GM10847 (cell line): ENCODE results near the gene SPATA19.

Experiments used
- POLR2A ChIP-seq: IDR thresholded peaks from 2 replicates; pipeline ENCODE4 v1.6.1; 2011; ENCODE audit not compliant: insufficient read length; ENCODE audit errors: extremely low read depth

SPATA19 gene

DNA sequence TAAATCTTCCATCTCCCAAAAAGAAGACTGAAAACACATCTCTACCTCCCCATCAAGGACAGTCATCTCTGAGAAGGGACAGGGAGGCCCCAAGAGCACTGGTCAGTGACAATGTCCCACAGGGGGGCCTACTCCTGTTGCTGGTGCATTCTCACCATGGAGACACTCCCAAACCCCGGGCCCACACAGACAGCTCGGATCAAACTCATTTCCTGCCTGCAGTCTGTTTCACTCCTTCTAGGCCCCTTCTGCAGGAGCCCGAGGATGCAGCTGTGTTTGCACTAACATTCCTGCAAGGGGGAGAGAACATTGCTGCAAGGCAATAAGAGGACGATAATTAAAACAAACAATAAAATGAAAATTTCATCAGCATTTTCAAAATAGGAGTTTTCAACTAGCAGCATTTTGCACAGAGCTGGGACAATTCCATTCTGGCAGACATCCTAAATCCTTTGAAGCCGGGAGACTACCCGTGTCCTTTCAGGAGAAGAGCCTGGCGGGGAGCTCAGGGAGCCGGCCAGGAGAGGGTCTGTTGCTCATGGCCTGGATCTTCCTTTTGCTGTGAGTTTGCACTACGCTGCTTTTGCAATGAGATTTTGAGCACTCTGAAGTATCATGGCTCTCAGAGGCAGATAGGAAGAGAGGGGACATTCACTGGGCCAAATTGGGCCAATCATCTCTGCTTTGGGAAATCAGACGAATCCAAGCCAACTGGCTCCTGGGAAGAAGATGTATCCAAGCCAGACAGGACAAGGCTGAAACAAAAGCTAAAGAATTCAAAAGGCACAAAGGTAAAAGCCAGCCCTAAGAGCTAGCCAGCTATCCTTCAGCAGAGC lies 33.2 kb downstream of the SPATA19 start:
- no peak for TF ChIP-seq POLR2A

DNA sequence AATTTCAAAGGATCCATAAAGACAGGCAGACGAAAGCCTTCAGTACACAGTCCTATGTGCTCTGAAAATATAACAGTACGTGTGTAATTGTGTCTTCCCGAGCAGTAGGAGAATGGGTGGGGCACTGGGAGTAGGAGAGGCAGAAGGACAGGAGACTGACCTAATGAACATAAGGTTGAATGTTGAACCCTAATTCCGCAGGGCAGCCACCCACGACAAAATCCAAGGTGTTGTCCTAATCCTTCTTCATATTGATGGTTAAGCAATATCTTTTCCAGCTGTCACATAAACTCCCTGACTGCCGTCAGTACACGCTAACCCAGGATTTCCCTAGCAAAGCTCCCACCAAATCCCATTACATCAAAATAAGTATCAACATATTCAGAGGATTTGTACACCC lies 34.5 kb downstream of the SPATA19 start:
- TF ChIP-seq POLR2A, result no peak

GRCh38 chr11:133809569-133810491 lies 35.5 kb downstream of the SPATA19 start:
- TF ChIP-seq POLR2A, result no peak

DNA sequence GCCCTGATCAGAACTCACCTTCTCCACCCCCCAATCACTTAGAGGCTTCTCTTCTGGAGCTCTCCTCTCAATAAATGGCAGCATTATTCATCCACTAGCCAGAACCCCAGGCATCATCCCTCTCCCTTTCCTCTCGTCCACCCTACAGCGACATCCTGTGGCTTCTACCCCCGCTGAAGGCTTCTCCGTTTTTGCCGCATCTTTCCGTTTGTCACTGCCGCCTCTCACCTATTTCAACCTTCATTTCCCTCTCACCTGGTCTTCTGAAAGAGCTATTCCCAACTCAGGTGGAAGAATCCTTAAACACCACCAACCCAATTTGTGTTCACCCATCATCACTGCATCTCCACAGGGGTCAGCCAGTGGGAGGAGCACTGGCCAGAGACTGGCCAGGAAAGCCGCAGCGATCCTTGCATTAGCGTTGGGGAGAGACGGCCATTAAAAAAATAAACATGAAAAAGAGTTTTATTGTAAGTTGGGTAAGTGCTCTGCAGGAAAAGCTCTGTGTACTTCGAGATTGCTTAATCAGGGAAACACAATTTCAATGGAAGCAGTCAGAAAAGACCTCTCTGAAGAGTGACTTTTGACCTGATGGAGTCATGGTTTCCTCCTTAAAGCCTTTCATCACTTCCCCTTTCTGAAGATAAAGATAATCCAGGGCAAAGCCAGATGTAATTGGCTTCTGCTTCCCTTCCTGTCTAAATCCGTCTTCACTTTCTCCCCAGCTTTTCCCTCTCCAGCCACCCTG lies 36.7 kb downstream of the SPATA19 start:
- no peak for TF ChIP-seq POLR2A

DNA sequence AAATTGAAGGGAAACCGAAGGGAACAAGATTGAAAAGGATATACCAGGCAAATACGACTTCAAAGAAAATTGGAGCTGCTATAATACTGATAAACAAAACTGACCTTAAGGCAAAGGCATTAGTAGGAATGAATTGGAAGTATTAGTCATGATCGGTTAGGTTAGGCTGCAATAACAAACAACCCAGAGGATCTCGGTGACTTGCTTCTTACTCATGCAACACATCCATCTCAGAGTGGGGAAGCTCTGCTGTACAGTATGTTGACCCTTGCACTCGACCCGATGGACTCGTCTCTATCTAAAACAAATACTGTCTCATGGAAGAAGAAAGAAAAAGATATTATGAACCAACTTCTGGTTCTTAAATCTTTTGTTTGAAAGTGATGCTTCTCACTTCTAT lies 42.3 kb downstream of the SPATA19 start:
- no peak for TF ChIP-seq POLR2A

DNA sequence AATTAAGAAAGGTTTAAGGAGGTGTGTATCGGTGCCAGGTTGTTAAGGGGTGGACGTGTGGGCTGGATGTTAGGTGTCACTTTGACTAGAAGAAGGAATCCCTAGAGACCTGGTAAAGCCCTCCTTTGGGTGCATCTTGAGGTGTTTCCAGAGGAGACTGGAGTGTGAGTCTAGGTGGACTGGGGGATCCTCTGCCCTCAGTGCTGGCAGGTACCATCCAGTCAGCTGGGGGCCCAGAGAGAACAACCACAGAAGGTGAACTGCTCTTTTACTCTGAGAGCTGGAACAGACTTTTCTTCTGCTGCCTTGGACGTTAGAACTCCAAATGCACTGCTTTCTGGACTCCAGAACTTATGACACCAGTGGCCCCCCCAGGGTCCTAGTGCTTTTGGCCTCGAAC lies 44.0 kb downstream of the SPATA19 start:
- no peak for TF ChIP-seq POLR2A

DNA sequence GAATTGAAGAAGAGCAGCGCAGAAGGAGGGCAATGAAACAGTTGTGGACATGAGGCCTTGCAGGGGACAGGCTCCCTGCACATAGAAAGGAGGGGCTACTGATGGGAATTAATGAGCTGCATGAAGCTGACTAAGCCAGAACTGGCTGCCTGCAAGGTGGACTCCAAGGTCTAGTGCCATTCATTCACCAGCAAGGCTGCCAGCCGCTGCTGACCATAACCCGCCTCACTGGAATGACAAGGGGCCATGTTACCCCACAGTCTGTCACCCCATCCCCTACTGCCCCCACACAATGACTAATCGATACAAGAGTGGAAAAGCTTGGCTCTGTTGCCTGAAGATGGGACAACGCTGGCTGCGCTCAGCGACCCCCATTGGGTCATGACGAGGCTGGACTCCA lies 44.6 kb downstream of the SPATA19 start:
- TF ChIP-seq POLR2A, result no peak

GRCh38 chr11:133797554-133797953 lies 47.8 kb downstream of the SPATA19 start:
- TF ChIP-seq POLR2A, result no peak

DNA sequence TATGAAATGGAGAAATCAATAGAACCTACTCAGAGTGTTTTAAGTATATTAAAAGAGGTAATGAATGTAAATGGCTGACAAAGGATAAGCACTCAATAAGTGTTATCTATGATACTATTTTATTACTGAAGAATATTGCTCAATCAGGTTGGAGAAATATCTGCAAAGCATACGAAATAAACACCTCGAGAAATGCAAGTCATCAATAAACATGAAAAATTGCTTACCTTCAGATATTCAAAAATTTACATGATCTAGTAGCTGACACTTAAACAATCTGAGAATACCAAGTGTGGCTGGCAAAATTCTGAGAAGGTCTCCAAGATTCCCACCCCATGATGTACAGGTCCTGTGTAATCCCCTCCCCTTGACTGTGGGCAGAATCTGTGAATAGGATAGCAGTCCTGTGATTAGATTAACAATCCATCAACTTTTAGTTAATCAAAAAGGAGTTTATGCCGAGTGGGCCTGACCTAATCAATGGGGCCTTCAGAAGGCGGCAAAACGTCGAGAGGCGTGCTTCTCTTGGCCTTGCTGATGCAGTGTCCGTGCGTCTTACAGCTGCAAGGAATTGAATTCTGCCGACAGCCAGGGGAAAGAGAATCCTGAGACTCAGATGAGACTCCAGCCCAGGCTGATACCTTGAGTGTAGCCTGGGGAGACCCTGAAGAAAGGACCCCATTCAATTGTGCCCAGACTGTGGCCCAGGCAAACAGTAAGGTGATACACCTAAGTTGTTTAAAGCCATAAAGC lies 49.1 kb downstream of the SPATA19 start:
- TF ChIP-seq POLR2A, result no peak

DNA sequence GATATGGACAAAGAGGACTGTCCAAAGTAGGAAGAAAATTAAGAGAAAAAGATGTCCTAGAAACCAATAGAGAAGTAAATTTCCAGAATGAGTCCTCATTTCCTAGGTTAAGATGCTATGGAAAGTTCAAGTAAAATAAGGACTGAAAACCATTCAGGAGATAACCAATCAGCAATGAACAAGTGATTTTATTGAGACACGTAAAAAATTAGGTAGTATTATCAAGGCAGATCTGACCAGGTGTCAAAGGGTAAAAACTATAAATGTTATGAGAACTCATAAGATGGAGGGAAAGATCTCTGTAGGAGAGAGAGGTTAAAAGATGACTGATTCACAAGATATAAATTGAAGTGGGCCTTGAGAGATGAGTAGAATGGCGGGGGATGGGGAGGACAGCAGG lies 50.2 kb downstream of the SPATA19 start:
- TF ChIP-seq POLR2A, result no peak

GRCh38 chr11:133794205-133794604 lies 51.1 kb downstream of the SPATA19 start:
- TF ChIP-seq POLR2A, result no peak

DNA sequence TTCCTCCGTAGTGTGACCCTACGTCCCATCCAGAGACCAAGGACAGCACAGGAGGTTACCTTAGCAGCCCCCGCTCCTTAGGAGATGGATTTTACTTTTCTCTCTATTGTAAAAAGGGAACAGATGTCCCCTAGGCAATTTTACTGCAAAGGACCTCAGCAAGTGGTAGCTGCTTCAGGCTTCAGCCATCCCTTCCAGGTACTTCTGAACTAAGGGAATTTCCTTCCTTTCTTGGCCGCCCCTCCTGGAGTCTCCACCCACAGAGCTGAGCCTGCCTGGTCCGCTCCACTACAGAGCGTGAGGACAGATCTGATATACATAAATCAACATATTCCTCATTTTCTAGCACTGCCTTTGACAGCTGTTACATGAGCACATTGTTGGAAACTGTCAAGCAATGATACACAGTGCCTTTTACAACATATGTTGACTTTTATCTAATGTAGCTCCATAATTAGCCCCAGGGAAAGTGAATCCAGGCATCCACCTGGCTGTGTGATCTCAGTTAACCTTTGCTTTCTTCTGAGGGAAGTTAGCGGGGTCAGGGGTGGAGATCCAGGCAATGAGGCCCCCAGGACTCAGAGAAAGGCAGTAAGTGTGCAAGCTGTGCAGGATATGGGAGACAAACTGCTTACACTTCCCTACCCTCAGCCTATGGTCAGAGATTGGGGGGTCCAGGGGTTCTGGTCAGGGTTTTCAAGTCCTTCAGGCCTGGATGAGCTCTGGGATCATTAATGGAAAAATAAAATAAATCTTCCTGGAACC lies 51.9 kb downstream of the SPATA19 start:
- TF ChIP-seq POLR2A, result no peak

DNA sequence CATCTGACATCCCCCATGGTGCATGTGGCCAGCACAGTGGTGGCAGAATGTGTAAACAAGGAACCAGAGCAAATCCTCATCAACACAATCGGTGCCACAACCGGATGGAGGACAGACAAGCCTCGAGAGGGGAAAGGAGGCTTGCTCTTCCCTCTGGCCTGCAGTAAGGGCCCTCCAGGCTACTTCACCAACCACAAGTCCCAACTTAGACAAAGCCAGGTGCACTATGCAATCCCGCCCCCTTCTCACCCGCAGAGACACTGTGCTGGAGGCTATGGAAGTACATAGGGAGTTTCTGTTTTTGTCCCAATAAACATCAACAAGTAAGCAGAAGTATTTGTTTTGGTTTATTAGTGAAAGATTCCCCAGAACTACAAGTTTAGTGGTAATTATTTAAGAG lies 54.3 kb downstream of the SPATA19 start:
- no peak for TF ChIP-seq POLR2A
